Measurements from ENCODE around the gene CHD9NB.
A peak's percentile ranks its signal among the peaks of the same experiment; 100 is the strongest.

CHD9NB gene

DNA sequence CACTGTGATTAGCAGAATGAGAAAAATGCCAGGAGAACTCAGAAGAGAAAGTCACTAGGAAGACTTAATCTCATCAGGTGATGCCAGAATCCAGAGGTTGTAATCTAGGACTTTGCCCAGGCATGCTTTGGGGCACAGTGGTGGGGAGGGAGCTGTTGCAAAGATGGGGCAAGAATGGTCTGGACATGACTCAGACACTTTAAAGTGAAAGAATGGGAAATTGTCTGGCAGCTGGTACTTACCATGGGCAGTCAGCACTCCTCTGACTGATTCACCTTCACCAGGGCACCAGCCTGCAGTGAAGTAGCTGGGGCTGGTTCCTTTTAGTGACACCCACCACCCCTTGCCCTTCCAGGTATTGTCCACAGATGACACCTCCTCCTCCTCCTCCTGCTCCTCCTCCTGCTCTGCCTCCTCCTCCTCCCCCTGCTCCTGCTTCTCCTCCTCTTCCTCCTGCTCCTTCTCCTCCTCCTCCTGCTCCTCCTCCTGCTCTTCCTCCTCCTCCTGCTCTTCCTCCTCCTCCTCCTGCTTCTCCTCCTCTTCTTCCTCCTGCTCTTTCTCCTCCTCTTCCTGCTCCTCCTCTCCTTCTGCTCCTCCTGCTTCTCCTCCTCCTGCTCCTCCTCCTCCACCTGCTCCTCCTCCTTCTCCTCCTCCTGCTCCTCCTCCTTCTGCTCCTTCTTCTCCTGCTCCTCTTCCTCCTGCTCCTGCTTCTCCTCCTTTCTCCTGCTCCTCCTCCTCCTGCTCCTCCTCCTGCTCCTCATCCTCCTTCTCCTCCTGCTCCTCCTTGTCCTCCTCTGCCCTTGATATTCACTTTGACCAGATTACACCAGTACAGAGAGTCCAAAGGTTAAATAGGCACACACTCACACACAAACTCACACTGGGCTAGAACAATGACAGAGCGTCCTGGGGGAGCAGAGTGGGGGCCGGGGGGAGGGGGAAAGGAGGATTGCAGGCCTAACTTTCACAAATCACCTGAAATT lies at the start of gene CHD9NB:
CHD9NB (minus strand) TSS at position 379 of the 983 bp plus-strand sequence. CDS start 8,739 bp downstream, outside the sequence.
- DNase-seq (ENCODE audit: low spot score) = peak; percentile 79

DNA sequence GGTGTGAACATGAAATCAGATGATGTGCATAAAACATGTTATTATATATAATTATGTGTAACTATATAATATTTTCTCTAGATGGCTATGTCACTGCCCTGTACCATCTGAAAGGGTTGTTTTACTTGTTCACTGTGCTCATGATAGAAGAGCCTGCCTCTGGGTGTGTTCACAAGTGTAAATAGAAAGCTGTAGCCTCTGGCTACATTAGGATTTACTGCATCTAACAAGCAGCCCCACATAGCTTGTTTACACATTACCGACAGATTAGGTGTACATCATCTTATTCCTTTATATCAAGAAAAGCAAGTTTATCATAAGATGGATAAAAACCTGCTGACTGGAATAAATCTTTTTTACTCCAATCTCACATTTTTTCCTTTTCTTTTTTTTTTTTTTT lies 48.2 kb upstream of the CHD9NB start:
- DNase-seq (ENCODE audit: low spot score) = no peak

DNA sequence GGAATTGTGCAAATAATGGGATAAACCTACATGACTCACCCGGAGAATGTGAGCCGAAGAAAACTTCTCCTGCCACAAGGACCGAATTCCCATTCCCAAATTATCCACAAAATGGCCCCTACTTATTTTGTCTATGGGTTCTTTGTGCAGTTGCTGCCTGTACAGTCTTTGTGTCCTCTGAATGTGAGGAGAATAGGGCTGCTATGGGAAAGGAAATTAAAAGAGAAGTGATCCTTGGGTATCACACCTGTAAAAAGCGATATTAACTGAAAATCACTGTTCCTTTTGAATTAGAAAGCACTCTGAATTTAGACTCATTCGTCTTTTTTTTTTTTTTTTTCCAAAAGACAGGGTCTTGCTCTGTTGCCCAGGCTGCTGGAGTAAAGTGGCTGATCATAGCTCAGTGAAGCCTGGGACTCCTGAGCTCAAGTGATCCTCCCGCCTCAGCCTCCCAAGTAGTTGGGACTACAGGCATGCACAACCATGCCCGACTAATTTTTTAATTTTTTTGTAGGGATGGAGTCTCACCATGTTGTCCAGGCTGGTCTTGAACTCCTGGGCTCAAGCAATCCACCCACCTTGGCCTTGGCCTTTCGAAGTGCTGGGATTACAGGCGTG lies 47.5 kb upstream of the CHD9NB start:
- DNase-seq (ENCODE audit: low spot score) = no peak

DNA sequence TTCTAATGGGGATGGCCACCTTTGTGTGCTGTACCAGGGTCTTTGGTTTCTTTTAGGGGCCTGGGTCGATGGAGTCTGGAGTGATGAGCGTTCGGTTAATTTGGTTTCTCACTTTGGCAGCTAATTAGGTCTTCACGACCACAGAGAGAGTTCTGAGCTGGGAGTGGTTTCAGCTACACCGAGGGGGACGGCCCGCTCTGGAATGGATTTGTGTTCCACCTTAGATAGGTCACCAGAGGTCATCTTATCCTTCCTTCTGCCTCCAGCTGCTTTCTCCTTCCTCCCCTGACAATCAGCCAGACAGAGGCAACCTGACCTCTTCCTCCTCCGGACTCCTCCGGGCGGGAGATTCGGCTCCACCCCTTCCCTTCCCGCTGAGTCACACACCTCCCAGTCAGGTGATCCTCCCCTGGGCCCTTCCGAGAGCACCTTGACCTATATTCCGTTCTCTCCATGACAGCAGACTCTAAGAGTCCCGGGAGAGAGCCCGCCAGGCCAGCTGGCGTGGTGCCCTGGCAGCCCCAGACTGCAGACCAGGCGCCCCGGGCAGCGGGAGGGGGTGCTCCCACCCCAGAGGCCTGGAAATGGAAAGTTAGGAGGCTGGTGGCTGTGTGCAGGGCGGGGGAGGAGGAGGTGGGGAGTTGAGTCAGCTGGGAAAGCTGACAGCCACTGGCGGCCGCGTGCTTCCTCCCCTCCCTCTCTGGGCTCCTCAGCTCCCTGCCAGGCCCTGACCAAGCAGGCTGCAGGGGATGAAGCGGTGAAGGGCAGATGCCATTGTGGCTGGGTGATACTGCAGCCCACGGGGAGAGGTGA lies 46.8 kb upstream of the CHD9NB start:
- peak; percentile 95 for DNase-seq (ENCODE audit: low spot score)

DNA sequence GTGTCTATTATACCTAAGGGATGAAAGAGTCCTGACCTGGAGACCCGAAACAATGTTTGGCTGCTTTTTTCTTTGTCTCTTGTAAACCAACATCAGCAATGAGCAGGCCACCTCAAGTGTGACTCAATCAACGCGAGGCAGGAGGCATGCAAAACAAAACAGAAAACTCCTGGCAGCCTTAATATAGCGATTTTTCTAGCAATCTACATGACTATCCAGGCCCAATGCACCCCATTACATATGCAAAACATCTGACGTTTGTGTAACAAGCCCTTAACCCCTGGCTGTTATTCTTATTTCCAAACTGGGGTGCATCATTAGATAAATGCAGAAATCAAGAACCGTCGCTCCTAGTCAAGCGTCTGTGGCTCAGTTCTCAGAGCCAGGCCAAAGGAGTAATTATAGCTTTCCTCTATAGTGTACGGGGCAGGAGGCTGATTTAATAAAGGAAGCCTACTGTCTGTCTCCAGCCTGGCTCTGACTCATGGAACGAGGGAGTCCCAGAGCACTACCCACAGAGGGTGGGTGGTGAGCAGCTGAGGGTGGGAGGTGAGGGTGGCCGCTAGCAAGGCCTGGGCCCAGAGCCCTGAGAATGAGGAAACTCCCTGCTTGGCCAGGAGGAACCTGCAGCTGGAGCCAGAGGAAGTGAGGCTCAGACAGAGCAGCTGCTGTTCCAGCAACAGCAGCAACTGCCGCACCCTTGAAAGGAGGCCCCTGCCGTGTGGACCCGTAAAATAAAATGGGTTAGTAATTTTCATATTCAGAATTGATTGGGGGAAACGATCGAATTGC lies 46.0 kb upstream of the CHD9NB start:
- DNase-seq (ENCODE audit: low spot score) = peak; percentile 76

DNA sequence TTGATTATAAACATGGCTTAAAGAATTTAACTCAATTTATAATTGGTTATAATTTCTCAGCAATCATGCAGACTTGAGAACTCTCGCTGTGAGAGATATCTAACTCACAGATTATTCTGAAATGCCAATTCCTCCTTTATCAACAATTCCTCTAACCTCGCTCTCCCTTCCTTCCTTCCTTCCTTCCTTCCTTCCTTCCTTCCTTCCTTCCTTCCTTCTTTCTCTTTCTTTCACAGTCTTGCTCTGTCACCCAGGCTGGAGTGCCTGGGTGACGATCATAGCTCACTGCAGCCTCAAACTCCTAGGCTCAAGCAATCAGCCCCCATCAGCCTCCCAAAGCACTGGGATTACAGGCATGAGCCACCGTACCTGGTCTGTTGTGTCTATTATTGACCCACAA lies 44.5 kb upstream of the CHD9NB start:
- DNase-seq (ENCODE audit: low spot score) = no peak

DNA sequence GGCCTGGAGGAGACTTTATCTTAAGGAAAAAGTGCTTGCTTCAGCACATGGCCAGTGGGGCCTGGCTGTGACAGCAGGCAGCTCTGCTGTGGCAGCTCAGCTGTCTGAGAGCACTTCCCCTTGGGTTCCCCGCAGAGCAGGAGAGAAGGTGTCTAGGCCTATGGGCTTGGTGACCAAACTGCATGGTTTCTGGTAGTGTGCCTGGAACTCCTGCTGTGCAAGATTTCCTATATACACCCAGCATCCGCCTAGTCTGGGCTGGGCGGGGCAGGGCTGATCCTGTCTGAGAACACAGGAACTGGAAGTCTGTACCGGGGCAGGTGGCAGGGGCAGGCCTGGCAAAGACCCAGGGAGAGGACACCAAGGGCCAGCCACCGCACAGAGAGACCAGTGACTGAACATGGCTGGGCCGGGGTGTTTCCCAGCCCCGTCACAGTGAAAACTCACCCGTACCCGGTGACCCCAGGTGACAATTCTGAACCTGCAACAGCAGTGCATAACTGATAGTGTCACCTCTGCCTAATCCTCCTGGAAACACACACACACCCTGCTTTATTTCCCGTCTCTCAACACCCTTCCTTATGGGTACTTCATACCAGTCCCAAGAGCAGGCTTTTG lies 41.4 kb upstream of the CHD9NB start:
- DNase-seq (ENCODE audit: low spot score) = peak; percentile 36

DNA sequence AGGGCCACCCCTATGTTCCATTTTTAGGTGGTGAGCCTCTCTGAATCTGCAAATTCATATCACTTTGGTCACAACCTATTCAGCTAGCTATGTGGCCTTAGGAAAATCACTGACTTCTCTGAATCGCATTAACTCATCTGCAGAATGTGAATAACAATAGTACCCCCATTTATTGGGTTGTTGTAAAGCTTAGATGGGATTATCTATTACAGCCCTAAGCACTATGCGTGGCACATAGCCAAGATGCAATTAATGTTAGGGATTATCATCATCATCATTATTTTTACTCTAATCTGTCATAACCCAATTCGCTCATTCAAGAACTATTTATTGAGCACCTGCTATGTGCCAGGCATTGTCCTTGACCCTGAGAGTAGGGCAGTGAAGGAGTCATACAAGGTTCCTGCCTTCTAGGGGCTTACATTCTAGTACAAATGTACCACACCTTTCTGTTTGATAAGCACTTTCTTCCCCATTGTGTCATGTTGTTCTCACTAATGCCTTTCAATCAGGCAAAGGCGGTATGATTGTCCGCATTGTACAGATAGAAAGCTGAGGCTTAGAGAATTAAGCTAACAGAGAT lies 40.6 kb upstream of the CHD9NB start:
- no peak for DNase-seq (ENCODE audit: low spot score)

DNA sequence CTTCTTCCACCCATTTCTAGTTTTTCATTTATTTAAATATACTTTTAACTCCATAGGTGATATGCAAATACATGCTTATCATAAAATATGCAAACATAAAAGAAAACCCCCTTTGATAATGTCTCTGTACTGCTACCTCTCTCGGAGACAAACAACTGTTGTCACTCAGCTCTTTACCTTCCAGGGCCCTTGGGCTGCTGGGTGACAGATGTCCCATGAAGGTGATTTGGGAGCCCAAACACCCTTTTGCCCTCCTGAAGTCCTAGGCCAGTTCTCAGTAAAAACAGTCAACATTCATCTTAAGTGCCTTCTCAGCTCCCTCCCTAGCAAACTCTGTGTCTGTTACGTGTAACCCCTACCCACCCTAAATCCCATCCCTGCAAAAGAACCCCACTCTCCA lies 39.6 kb upstream of the CHD9NB start:
- DNase-seq (ENCODE audit: low spot score) = no peak

DNA sequence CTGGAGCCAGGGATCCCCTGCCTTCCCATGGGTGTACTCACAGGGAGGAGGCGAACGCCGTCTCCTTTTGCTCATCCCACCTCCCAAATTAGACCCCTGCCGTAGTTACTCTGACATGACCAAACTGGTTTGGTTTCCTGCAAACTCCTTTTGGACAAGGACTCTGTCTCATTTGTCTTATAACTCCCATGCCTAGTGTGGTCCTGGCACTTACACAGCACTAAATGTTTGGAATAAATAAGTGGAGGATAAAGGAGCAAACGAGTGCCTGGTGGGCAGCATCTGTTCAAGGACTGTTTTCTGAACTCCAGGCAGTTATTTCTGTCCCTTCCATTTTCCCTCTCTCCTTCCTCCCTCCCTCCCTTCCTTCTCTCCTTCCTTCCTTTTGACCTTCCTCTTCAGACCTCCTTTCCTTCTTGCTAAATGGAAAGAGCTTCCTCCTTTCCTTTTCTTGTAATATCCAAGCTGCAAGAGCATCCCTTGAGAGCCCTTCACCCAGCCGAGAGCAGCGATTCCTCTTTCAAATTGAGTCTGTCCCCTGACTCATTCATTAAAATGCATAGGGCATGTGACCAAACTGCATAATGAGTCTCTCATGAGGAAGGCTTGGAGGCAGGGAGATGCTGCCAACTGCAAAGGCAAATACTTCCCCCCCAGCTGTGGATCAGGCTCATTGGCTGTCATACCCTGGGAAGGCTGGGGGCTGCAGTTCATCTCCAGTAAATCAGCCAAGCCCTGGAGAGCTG lies 38.9 kb upstream of the CHD9NB start:
- DNase-seq (ENCODE audit: low spot score) = peak; percentile 28

DNA sequence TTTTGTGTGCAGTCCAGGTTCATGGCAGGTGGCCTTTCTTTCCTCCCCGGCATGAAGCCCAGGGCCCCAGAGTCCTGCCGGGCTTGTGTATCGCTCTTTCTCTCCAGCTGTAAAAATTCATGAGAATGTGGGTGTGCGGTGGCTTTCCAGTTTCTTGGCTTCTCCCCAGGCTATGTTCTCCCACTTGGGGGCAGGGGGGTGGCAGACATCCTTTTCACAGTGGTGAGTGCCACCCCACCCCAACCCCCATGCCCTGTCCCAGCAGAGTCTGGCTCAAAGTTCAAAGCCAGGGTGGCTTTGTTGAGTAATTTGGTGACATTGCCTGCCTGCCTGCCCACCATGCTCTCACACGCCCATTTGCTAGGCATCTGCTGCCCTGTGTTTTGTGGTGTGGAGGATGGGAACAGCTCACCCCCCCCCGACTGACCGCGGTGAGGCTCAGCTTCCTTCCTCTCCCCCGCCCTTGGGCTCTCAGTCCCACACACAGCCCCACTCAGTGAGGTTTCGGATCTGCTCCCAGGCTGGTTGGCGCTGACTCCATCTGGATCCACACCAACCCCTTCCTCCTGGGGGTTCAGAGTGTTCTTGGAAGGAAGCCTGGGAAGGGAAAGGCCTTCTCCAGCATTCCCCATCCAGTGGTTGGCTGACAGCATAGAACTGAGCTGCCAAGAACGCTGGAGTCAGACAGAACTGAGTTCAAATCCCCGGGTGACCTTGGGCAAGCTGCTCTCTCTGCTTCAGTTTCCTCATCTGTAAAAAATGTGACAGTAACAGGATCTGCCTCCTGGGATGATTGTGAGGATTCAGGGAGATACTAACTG lies 38.1 kb upstream of the CHD9NB start:
- DNase-seq (ENCODE audit: low spot score) = peak; percentile 60

DNA sequence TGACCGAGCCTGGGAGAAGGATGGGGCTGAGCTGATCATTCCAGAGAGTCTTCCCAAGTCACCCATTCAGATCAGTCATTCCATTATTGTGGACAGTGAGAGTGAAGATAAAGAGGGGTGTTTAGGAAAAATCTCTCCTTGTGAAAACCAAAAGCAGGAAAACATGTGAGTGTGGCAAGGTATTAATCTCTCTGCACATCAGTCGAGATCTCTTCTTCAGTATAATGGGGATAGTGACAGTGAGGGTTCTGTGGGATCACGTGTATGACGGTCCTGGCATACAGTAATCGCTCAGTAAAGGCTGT lies 37.5 kb upstream of the CHD9NB start:
- DNase-seq (ENCODE audit: low spot score) = no peak

DNA sequence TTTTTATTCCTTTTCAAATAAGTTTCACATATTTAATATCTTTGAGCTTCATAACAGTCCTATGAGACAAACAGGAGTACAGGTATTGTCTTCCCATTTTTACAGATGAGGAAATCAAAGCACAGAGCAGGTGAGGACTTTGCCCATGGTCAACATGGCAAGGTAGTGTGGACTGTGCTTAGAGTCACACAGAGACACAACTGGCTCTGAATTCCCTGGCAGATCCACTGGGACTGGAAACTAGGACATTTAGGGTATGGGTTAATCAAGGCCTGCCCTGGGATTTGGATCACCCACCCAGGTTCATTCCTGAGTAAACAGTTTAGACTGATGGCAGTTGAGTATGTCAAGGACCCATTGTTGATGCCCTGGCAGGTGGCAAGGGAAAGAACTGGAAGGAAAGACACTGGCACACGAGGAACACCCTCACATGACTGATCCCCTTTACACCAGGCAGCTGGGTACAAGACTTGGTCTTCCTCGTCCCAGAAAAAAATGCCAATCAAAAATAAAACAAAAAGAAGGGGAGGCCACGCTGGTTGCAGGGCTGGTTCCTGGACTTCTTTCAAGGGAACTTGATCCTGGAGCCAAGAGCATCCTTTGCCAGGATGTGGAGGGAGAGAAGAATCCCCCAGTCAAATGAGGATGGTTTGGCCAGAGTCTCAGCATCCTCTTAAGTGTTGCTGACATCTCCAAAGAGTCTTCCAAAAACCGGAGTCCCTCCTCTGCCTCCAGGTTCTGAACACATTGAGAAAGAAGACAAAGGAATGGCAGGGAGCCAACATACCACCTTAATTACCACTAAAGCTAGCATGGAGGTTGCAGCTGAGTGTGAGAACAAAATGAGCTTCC lies 37.0 kb upstream of the CHD9NB start:
- DNase-seq (ENCODE audit: low spot score) = no peak

DNA sequence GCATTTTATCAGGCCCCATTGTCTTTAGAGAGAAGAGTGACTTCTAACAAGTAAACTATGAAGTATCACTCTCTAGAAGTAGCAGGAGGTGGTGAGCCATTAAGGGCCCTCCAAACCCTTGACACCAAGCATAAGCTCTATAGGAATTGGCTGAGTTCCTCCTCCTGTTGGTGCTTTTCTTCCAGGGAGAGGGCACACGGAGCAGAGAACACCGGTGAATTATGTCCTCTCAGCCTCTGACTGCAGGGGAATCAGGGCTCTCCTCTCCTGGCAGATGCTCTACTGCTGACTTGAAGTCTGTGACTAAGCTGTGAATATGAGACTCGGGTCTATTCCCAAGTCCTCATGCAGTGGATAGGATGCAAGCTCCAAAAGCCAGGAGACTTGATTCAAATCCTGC lies 34.4 kb upstream of the CHD9NB start:
- no peak for DNase-seq (ENCODE audit: low spot score)

DNA sequence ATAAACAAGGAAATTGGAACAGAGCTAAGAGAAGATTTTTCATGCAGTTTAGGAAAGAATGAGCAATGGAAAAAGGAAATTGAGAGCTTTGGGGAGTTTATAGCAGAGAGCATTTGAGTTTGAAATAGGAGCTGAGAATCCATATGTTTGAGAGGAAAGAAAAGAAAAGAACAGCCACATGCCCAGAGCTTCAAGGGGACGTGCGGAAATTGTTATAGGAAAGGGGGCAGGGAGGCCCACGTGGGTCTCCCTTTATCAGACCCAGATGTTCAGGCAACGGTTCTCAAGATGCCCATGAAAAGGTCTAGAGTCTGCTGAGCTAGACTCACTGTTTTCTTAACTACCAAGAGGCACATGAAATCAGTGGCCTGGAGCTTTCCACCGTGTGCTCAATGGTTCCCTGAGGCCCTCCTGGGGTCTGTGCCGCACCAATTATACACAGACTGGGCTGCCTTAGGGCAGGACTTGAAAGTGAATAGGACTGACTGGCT lies 33.3 kb upstream of the CHD9NB start:
- no peak for DNase-seq (ENCODE audit: low spot score)

DNA sequence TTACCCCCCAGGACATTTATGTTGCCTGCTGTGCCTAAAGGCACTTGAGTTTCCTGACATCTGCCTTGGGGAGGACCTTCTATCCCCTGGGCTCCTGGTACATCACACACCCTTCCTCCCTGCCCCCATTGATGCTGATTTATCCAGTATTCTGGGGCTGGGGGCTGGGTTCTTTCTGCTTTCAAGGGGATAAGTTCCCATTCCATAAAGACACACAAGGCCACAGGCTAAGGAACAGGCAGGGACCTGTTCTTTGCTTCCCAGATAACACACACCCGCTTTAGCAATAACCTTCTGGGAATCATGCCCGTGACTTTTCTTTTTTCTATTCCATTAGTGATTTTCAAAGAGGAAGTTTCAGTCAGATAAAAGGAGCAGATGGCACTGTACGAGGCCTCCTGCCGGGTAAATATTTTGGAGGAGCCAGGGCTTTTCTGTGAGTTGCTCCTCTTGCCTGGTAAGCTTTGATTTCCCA lies 32.7 kb upstream of the CHD9NB start:
- no peak for DNase-seq (ENCODE audit: low spot score)

DNA sequence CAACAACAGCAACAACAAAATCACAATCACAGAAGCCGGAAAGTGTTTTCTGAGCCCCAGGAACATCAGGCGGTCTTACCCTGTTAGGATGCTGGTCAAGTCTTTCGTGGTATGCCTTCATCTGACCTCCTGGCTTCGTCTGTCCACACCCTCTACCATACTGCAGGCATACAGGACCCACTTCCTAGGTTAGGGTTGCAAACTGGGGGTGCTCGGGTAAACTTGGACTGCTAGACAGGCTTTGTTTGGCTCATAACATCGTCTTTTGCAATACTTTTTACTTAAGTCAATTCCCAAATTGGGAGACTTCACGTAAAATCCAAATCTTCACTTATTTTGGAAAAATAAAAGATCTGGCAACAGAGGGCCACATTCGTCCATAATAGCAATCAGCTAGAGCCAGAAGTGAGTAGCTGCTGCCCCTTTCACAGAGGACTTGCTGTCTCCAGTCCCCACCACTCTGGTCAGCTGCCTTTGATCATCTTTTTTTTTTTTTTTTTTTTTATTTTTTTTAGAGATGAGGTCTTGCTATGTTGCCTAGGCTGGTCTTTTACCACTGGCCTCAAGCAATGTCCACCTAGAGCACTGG lies 32.1 kb upstream of the CHD9NB start:
- DNase-seq (ENCODE audit: low spot score) = no peak

DNA sequence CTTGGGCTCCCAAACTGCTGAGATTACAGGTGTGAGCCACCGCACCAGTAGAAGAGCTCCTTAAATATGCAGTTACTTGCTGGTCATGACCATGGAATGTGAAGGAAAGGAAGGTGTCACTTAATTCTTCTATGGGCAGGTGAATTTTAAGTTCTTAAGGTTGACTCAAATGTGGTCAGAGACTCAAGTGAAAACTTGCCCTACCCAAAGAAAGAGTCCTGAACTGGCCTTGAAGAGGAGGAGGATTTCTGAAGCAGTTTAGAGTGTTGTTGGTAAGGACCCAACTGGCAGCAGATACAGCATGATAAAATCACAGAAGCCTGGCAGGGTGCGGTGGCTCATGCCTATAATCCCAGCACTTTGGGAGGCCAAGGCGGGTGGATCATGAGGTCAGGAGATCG lies 31.4 kb upstream of the CHD9NB start:
- DNase-seq (ENCODE audit: low spot score) = no peak

Measured in SW480 (cell line).